Stimulated activated CD4-positive, alpha-beta T cell treated with anti-CD3 and anti-CD28 coated beads, Interleukin-1b, Interleukin-23, amount 100 ng/mL, for 48 hours (primary cell): ENCODE measurements around the gene TTC23.

Experiments used
- DNase-seq: peaks from one replicate; pipeline ENCODE4 v3.0.0-alpha.2; 2020

TTC23 gene

GRCh38 chr15:99163271-99164062, 85.9 kb downstream of the TTC23 start:
- no peak for DNase-seq

- no peak for DNase-seq
Measured at GRCh38 chr15:99158626-99159412, 90.6 kb downstream of the TTC23 start.

GRCh38 chr15:99157456-99157855, 91.9 kb downstream of the TTC23 start:
- no peak for DNase-seq

DNA sequence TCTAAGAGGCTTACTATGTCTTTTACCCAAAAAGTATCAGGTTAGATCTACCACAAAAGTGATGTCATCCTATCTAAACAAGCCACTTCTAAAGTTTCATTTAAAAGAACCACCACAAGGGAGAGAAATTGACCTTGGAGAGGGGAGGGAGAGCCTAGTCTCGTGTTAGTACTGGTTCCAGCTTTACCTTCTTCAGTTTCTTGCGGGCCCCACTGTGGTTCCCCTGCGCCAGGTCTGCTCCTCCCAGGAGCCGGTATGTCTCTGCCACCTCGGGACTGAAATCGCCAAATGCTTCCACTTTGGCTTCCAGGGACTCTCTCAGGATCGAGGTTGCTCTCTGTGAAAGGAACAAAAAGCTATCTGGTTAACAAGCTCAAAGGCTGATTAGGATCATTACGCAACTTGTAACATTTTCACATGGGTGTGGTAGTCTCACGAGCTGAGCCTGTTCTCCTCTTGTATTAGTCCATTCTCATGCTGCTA, 93.4 kb downstream of the TTC23 start:
- DNase-seq = no peak

- DNase-seq = no peak
Measured at GRCh38 chr15:99154271-99154670, 95.1 kb downstream of the TTC23 start.

GRCh38 chr15:99153026-99153535, 96.3 kb downstream of the TTC23 start:
- no peak for DNase-seq

DNA sequence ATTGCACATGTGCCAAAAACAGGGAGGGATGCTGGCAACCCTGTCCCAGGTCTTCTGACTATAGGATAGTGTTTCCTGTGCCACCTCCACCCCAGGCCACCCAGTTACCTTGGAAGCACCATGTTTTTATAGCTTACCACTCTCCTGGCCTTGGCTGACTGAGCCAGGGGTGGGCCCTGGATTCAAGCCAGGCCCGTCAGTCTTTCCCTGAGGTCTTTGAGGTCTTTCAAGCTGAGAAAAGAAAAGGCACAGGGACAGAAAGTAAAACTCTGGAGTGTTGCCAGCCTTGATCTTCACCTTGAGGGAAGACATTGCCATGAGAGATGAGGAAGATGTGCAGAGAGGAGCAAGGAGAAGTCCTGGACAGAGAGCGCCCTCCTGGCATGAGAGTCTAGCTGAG, 98.2 kb downstream of the TTC23 start:
- DNase-seq = no peak

- no peak for DNase-seq
Measured at GRCh38 chr15:99149366-99149765, 100.0 kb downstream of the TTC23 start.

DNA sequence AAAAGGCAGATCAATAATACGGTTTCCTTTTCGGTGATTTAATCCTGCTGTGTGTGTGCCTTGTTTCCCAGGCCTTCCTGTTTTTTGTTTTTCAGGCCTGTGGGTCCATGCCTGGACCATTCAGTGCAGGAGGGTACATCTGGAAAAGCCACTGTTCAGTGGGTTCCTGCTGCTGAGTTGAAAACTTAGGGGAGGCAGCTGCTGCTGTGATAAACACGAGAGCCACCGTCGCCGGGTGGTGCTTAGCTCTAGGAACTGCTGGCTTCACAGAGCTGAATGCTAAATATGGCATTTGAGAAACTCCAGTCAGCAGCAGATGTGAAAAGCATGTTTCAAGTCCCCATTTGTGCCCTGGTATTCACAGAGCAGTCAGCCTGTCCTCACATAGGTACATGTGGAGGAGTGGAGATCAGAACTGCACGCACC, 100.5 kb downstream of the TTC23 start:
- no peak for DNase-seq

DNA sequence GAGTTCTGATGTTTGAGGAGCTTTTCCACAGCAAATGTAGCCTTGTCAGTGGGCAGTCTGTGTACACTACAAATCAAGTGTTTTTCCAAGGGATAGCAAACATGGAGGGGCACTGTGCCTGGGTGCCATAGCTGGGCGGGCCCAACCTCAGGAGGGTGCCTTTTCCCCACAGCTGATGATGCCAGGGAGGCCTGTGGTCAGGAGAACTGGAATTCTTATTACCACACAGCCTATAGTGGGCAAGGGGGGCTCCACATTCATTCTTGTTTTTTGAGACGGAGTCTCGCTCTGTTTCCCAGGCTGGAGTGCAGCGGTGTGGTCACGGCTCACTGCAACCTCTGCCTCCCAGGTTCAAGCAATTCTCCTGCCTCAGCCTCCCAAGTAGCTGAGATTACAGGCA, 102.7 kb downstream of the TTC23 start:
- no peak for DNase-seq

- no peak for DNase-seq
Measured at GRCh38 chr15:99145778-99146177, 103.6 kb downstream of the TTC23 start.

GRCh38 chr15:99145005-99145404, 104.4 kb downstream of the TTC23 start:
- DNase-seq = no peak

- no peak for DNase-seq
Measured at GRCh38 chr15:99143655-99144610, 105.4 kb downstream of the TTC23 start.

- DNase-seq = no peak
Measured at GRCh38 chr15:99143242-99143641, 106.1 kb downstream of the TTC23 start.

DNA sequence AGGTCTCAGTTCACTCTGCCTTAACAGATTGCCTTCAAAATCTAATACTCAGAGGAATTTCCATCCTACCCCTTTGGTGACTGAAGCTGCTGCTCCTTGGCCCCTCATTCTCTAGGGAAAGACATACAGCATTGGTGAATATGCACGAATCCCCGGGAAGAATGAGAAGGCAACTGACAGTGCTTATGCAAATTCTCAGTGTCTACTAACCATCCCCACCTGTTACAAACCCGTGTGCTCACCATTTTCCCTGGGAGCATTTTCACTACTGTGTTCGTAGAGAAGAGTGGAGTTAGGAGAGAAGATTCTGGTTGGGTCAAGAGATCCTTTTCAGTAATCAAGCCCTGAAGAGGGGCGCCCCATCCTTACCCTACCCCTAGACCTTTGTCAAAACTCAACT, 106.8 kb downstream of the TTC23 start:
- DNase-seq = no peak

DNA sequence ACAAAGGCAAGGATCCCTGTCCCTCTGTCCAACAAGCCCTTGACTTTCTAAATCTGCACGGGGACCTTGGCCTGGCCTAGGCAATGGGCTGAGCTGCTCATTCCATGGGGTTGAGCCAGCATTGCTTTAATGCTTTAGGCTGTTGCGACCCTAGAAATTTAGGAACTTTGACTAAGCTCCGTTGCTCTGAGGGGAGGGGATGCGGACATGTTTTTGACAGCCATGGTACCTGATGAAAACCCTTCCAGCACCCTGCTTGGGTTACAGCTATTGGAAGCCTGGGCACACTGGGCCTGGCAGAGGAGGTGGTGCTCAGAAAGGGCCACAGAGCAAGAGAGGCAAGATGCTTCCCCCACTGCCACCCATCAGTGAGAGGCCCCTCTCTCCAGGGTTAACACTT, 107.4 kb downstream of the TTC23 start:
- DNase-seq = no peak

GRCh38 chr15:99140590-99140989, 108.8 kb downstream of the TTC23 start:
- no peak for DNase-seq

GRCh38 chr15:99139276-99139675, 110.1 kb downstream of the TTC23 start:
- no peak for DNase-seq

GRCh38 chr15:99138491-99138982, 110.8 kb downstream of the TTC23 start:
- no peak for DNase-seq

- no peak for DNase-seq
Measured at GRCh38 chr15:99137877-99138276, 111.5 kb downstream of the TTC23 start.

DNA sequence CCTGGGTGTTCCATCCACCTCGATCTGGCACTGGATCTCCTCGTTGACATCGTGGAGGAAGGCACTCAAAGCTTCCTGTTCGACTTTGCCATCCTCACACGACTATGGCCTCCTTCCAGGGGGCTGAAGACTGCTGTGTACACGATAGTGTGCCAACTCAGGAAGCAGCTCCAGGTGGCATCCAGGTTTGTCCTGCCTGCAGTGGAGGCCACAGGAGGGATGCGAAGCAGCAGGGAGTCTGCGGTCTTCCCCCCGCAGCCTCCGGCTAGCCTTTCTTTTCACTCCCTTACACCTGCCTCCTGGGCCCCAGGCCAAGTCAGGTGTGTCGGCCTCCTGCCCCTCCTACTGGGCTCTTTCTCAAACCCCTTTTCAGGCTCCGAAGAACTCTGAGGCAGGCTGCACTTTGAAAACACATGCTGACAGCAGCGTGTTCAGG, 112.3 kb downstream of the TTC23 start:
- no peak for DNase-seq

DNA sequence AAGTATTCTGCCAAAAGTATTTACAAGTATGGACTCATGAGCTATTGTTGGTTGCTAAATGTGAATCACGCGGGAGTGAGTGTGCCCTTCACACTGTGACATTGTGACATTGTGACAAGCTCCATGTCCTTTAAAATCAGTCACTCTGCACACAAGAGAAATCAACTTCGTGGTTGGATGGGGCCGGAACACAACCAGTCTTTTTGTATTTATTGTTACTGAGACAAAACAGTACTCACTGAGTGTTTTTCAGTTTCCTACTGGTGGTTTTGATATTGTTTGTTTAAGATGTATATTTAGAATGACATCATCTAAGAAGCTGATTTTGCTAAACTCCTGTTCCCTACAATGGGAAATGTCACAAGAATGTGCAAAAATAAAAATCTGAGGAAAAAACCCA, 114.2 kb downstream of the TTC23 start:
- no peak for DNase-seq
